GM12873 (cell line): ENCODE measurements around the gene DMC1.

Source experiments
- TF ChIP-seq, protein P1 (sequence below): IDR thresholded peaks from 2 replicates; pipeline ENCODE4 v1.5.1; 2012; ENCODE audit warnings: low read depth, mild to moderate bottlenecking, moderate library complexity, low read length, control low read depth; ENCODE audit not compliant: insufficient read depth; ENCODE audit errors: missing control alignments

DMC1 gene, protein sequence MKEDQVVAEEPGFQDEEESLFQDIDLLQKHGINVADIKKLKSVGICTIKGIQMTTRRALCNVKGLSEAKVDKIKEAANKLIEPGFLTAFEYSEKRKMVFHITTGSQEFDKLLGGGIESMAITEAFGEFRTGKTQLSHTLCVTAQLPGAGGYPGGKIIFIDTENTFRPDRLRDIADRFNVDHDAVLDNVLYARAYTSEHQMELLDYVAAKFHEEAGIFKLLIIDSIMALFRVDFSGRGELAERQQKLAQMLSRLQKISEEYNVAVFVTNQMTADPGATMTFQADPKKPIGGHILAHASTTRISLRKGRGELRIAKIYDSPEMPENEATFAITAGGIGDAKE

DNA sequence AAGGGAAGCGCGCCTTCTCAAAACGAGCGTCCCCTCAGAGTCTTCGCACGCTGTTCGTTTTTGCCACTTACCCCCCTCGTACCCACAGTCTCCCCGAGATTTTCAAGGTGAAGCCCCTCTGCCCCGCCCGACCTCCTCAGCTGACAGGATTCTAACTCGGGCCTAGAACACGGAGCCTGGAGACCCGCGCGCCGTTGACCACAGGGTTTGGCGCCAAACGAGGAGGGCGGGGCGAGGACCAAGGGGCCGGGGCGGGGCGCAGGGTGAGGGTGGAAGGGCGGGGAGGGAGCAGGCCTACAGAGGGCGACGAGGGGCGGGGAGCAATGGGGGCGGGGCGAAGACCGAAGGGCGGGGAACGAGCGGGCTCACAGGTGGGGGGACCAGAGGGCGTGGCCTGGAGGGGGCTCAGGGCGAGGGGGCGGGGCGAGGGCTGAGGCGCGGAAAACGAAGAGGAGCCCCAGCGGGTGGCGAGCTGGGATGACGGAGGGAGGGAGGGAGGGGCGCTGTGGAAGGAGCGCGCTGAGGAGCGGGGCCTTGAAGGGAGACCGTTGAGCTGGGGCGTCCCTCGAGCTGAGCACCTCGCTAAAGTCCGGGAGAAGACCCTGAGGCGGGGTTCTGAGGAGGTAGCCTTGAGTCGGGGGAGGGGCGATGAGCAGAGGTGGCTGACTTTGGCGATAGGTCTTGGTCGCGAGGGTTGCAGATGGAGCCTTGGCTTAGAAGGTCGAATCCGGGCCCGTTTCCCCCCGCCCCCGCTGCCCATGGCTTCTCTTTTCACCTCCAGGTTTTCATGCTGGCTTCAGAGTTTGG, at the start of gene DMC1:
TSS of gene DMC1 (minus strand) at position 212 of the 807 bp plus-strand sequence. CDS start 1,927 bp downstream, outside the sequence.
- TF ChIP-seq, protein P1, sequence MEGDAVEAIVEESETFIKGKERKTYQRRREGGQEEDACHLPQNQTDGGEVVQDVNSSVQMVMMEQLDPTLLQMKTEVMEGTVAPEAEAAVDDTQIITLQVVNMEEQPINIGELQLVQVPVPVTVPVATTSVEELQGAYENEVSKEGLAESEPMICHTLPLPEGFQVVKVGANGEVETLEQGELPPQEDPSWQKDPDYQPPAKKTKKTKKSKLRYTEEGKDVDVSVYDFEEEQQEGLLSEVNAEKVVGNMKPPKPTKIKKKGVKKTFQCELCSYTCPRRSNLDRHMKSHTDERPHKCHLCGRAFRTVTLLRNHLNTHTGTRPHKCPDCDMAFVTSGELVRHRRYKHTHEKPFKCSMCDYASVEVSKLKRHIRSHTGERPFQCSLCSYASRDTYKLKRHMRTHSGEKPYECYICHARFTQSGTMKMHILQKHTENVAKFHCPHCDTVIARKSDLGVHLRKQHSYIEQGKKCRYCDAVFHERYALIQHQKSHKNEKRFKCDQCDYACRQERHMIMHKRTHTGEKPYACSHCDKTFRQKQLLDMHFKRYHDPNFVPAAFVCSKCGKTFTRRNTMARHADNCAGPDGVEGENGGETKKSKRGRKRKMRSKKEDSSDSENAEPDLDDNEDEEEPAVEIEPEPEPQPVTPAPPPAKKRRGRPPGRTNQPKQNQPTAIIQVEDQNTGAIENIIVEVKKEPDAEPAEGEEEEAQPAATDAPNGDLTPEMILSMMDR = no peak

DNA sequence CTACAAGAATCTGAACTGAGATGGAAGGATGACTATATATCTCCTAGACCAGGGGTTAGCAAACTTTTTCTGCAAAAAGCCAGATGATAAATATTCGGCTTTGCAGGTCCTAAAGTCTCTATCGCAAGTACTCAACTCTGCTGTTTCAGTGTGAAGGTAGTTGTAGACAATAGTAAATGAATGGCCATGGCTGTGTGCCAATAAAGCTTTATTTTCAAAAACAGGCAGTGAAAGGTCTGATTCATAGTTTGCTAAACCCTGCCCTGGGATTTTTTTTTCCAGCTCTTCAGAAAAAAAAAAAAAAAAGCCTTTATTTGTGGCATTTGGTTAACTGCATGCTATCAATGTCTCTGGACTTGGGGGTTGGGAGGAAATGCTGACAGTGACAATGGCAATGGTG, 48.7 kb upstream of the DMC1 start:
- TF ChIP-seq, protein P1 = no peak

DNA sequence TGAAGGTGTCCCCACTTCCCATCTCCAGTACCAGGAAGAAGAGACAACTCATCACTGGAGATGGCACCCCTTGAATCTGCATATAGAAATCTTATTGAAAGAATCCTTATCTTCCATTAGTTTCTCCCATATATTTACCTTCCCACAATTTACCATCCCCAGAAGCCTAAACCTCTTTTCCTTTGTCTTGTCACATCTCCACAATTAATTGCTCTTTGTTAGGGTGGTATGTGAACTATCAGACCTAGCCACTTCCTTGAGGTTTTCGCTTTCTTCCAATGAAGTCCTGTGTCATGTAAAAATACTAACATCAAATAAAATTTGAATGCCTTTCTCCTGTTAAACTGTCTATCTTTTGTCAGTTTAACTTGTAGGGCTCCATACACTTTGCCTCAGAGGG, 48.3 kb upstream of the DMC1 start:
- TF ChIP-seq, protein P1 = no peak

DNA sequence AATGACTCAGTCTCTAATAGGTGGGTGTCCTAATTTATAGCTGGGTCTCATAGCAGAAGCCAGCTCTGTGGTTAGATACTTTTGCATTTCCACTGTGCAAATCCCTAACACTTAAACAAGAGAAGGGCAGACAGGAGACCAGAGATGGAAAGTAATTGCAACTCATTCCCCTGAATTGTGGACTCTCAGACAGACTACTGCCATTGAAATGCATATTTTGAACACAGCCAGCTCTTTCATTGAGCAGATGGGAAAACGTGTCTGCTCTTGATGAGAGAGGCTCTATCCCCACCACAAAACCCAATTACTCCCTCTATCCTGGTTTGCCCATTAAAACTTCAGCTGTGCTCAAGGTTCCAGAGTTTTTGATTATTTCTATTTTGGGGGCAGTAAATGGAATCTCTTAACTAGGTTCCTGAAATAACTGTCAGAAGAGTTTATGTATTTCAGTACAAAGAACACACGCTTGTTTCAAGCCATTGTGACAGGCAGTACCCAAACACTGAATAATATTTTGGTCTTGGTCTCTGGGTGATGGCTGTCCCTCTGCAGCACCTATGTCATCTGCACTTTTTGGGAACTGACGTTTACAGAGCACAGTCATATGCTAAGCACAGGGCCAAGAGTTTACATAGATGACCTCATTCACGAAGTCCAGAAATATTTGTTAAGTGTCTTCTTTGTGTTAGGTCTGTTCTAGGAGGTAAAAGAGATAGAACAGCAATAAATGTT, 44.5 kb upstream of the DMC1 start:
- TF ChIP-seq, protein P1 = no peak

DNA sequence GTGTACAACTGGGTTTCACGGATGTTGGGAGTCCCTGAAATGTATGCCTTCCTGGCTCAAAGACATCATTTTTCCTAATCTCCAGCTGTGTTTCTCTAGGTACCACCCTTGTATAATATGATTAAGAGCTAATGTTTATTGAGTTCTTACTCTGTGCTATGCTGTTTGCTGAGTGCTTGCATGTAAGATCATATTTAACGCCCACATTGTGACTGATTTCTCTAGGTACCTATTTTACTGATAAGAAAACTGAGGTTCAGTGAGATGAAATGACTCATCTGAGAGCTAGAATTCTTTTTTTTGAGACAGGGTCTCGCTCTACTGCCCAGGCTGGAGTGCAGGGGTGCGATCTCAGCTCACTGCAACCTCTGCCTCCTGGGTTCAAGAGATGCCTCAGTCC, 43.6 kb upstream of the DMC1 start:
- TF ChIP-seq, protein P1 = no peak

DNA sequence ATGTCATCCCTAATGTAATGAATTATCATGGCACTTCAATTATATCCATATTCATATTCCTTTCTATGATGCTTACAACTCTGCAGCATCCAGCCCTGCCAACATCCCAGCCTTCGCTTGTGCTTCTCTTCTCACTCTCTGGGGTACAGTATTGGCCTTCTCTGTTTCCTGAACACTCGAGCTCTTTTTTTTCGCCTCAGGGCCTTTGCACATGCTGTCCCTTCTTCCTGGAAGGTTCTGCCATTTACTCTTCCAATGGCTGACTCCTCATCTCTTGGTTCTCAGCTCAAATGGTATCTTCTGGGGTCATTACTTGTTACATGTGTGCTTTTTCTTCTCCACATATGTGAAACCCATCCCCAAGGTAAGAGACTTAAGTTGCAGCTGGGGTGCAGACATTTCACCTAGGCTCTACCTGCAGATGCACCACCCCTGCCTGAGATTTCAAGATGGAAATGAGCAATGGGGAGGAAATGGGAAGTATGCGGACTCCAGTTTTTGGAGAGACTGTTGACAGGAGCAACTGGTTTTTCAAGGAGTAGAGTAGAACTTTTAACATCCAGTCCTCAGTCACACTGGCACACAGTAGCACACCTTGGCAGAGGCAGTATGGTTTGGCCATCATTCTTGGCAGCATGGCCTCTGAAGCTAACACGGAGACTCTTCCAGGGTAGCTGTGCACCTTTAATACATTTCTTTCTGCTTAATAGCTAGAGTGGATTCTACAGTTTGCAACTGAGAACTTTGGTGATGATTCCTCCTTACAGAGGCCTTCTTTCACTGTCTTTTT, 42.4 kb upstream of the DMC1 start:
- TF ChIP-seq, protein P1 = no peak

DNA sequence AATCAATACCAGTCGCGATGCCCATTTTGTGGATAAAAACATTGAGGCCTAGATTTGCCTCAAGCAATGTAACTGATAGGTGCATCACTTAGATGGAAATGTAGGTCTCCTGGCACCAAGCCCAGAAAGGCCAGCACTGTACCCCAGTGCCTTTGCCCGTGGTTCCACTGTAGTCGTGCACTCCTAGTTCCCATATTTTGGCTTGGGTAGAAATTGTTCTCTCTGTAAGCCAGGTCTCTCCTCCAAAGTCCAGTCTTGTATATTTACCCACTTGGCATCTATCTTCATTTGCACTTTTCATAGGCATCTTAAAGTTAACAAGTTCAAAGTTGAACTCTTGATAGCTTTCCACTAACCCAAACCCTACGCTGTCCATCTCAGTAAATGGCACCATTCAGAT, 41.6 kb upstream of the DMC1 start:
- TF ChIP-seq, protein P1 = no peak
